Anterior cingulate cortex (tissue), 58 donors: ENCODE data around the gene COG7.

Source experiments
- DNase-seq, 58 donors: peaks; one replicate each; lab custom pipeline; 2025; lab: John Stamatoyannopoulos, UW

Gene COG7

GRCh38 chr16:23416816-23417215 is 36.2 kb downstream of the COG7 start:
- no peak for DNase-seq

- DNase-seq = no peak
These were observed 38.3 kb downstream of the COG7 start for GRCh38 chr16:23414731-23415130.

- DNase-seq = no peak
These were observed 42.8 kb downstream of the COG7 start for GRCh38 chr16:23410176-23410575.

GRCh38 chr16:23409522-23409921 is 43.5 kb downstream of the COG7 start:
- no peak for DNase-seq

- DNase-seq = peak in 41 of 58 donors; percentile 11 to 80 (median 40)
These were observed 44.1 kb downstream of the COG7 start for GRCh38 chr16:23408823-23409298.

- DNase-seq = peak in 2 of 58 donors; percentile 12 to 44
These were observed 44.7 kb downstream of the COG7 start for GRCh38 chr16:23408242-23408822.

- peak in 3 of 58 donors; percentile 2 to 12 (median 9) for DNase-seq
These were observed 45.4 kb downstream of the COG7 start for GRCh38 chr16:23407436-23408127.

- no peak for DNase-seq
These were observed 46.3 kb downstream of the COG7 start for GRCh38 chr16:23406546-23407240.

- no peak for DNase-seq
These were observed 47.0 kb downstream of the COG7 start for GRCh38 chr16:23406024-23406423.

GRCh38 chr16:23403547-23403946 is 49.4 kb downstream of the COG7 start:
- DNase-seq = no peak

- no peak for DNase-seq
These were observed 50.9 kb downstream of the COG7 start for GRCh38 chr16:23402100-23402499.

GRCh38 chr16:23401139-23401538 is 51.9 kb downstream of the COG7 start:
- no peak for DNase-seq

- DNase-seq = peak in 4 of 58 donors; percentile 3 to 36 (median 14)
These were observed 52.5 kb downstream of the COG7 start for GRCh38 chr16:23400447-23400846.

GRCh38 chr16:23398987-23399805 is 53.8 kb downstream of the COG7 start:
- DNase-seq = peak in 19 of 58 donors; percentile 5 to 64 (median 18)

GRCh38 chr16:23397464-23397863 is 55.5 kb downstream of the COG7 start:
- DNase-seq = no peak

GRCh38 chr16:23395732-23396131 is 57.3 kb downstream of the COG7 start:
- DNase-seq = no peak

GRCh38 chr16:23394141-23394831 is 58.7 kb downstream of the COG7 start:
- no peak for DNase-seq

GRCh38 chr16:23392223-23392600 is 60.8 kb downstream of the COG7 start:
- no peak for DNase-seq

GRCh38 chr16:23391381-23392222 is 61.4 kb downstream of the COG7 start:
- no peak for DNase-seq
